Urinary bladder (tissue), 4 donors: ENCODE data around the gene GPHA2. TPM values are rescaled to one million over a fixed set of nuclear protein-coding genes. Genes with fewer than 3 reads are reported as not detected.
A peak's percentile ranks its signal among the peaks of the same experiment; 100 is the strongest.

Source experiments
- DNase-seq: peaks from one replicate; pipeline ENCODE4 v3.0.0-alpha.2; 2015; ENCODE audit errors: extremely low spot score
- H3K27ac ChIP-seq: one replicate; pipeline ENCODE4 v1.5.1; 2013; ENCODE audit warnings: low read depth, mild to moderate bottlenecking, moderate library complexity
- H3K36me3 ChIP-seq: one replicate; pipeline ENCODE4 v1.6.1; 2013; ENCODE audit warnings: mild to moderate bottlenecking, moderate library complexity; ENCODE audit not compliant: insufficient read depth
- H3K4me1 ChIP-seq: one replicate; pipeline ENCODE4 v1.6.1; 2013; ENCODE audit warnings: mild to moderate bottlenecking, moderate library complexity; ENCODE audit not compliant: insufficient read depth
- H3K4me3 ChIP-seq: one replicate; pipeline ENCODE4 v1.5.1; 2013; ENCODE audit warnings: low read depth, low read length
- WGBS: extraction: QIAGEN DNeasy Blood & Tissue Kit; methylation state at CpG from one replicate; pipeline ENCODE4 v1.1.7; 2013; 5-methylcytosine and 5-hydroxymethylcytosine counted together
- polyA plus RNA-seq: library from polyadenylated mRNA; stranded (reverse); fragments of 200-250 nt; gene quantifications from one replicate; pipeline ENCODE4 v1.2.3, GENCODE V29; 2013
- total RNA-seq: library from RNA; depleted of rRNA; stranded (reverse); fragments of >200 nt; gene quantifications from one replicate; pipeline ENCODE4 v1.2.3, GENCODE V29; 2014
- donor health status: healthy with polysubstance abuse.
- donor health status: healthy.

The GPHA2 gene
- total and polyA plus RNA-seq, 2 donors, result not detected

GRCh38 chr11:64947208-64947814 lies 11.6 kb upstream of the GPHA2 start:
- no peak overlapping the region for H3K4me3 ChIP-seq
- no peak overlapping the region for H3K27ac ChIP-seq
- no peaks in the 10 kb centered on the region for H3K36me3 ChIP-seq
- no peak for DNase-seq
- no peaks in the 10 kb centered on the region for H3K4me1 ChIP-seq
- WGBS, result 48% methylated on average over 5 of the region's 5 CpGs

- H3K4me1 ChIP-seq, result no peaks in the 10 kb centered on the region
- 79% methylated on average over 4 of the region's 4 CpGs for WGBS
- DNase-seq, result no peak
Measured at GRCh38 chr11:64936539-64936938, 846 bp upstream of the GPHA2 start.

GRCh38 chr11:64934682-64935358 lies 873 bp downstream of the GPHA2 start:
- no peak overlapping the region for H3K4me3 ChIP-seq
- H3K27ac ChIP-seq, result no peak overlapping the region
- WGBS, result 78% methylated on average over 27 of the region's 27 CpGs
- DNase-seq, result no peak
- H3K36me3 ChIP-seq, result no peaks in the 10 kb centered on the region
- H3K4me1 ChIP-seq, result no peaks in the 10 kb centered on the region

More at GRCh38 chr11:64936539-64936938, 846 bp upstream of the GPHA2 start:
- Histone ChIP-seq H3K27ac (no peak overlapping the region), H3K4me3 (no peak overlapping the region), H3K36me3 (no peaks in the 10 kb centered on the region)

- Histone ChIP-seq H3K27ac (no peak overlapping the region), H3K36me3 (no peaks in the 10 kb centered on the region), H3K4me1 (no peaks in the 10 kb centered on the region), H3K4me3 (no peak overlapping the region)
- WGBS, result 86% methylated on average over 10 of the region's 10 CpGs
- DNase-seq, result no peak
Measured at GRCh38 chr11:64933935-64934681, 1.6 kb downstream of the GPHA2 start.

GRCh38 chr11:64933213-64933934 lies 2.3 kb downstream of the GPHA2 start:
- no peak overlapping the region for H3K4me3 ChIP-seq
- 84% methylated on average over 12 of the region's 12 CpGs for WGBS
- no peak overlapping the region for H3K27ac ChIP-seq
- H3K36me3 ChIP-seq, result no peaks in the 10 kb centered on the region
- DNase-seq, result no peak
- no peaks in the 10 kb centered on the region for H3K4me1 ChIP-seq

GRCh38 chr11:64932324-64932723 lies 3.4 kb downstream of the GPHA2 start:
- no peak overlapping the region for H3K4me3 ChIP-seq
- H3K36me3 ChIP-seq, result no peaks in the 10 kb centered on the region
- no peak overlapping the region for H3K27ac ChIP-seq
- 96% methylated on average over 5 of the region's 5 CpGs for WGBS
- no peaks in the 10 kb centered on the region for H3K4me1 ChIP-seq
- no peak for DNase-seq

- Histone ChIP-seq H3K4me3 (no peak overlapping the region), H3K36me3 (no peaks in the 10 kb centered on the region), H3K4me1 (no peaks in the 10 kb centered on the region), H3K27ac (no peak overlapping the region)
- DNase-seq, result no peak
- 97% methylated on average over 7 of the region's 7 CpGs for WGBS
Measured at GRCh38 chr11:64931290-64931689, 4.4 kb downstream of the GPHA2 start.

GRCh38 chr11:64930340-64930739 lies 5.4 kb downstream of the GPHA2 start:
- no peaks in the 10 kb centered on the region for H3K4me1 ChIP-seq
- no peak overlapping the region for H3K4me3 ChIP-seq
- H3K27ac ChIP-seq, result no peak overlapping the region
- DNase-seq, result no peak
- no peaks in the 10 kb centered on the region for H3K36me3 ChIP-seq
- WGBS, result 89% methylated on average over 6 of the region's 6 CpGs

GRCh38 chr11:64929625-64930024 lies 6.1 kb downstream of the GPHA2 start:
- Histone ChIP-seq H3K4me1 (no peaks in the 10 kb centered on the region), H3K27ac (no peak overlapping the region), H3K4me3 (no peak overlapping the region), H3K36me3 (no peaks in the 10 kb centered on the region)
- 94% methylated on average over 7 of the region's 7 CpGs for WGBS
- DNase-seq, result no peak

GRCh38 chr11:64928957-64929356 lies 6.7 kb downstream of the GPHA2 start:
- H3K27ac ChIP-seq, result no peak overlapping the region
- no peaks in the 10 kb centered on the region for H3K4me1 ChIP-seq
- no peak for DNase-seq
- WGBS, result 97% methylated on average over 2 of the region's 2 CpGs
- no peak overlapping the region for H3K4me3 ChIP-seq
- no peaks in the 10 kb centered on the region for H3K36me3 ChIP-seq

GRCh38 chr11:64926689-64927088 lies 9.0 kb downstream of the GPHA2 start:
- Histone ChIP-seq H3K36me3 (no peaks in the 10 kb centered on the region), H3K4me1 (no peaks in the 10 kb centered on the region), H3K4me3 (no peak overlapping the region), H3K27ac (no peak overlapping the region)
- 86% methylated on average over 22 of the region's 22 CpGs for WGBS
- no peak for DNase-seq

GRCh38 chr11:64925536-64926436 lies 9.9 kb downstream of the GPHA2 start:
- DNase-seq, result no peak
- WGBS, result 63% methylated on average over 24 of the region's 24 CpGs
- Histone ChIP-seq H3K27ac (no peak overlapping the region), H3K4me1 (no peaks in the 10 kb centered on the region), H3K36me3 (no peaks in the 10 kb centered on the region), H3K4me3 (peak overlapping the region; percentile 89)

- no peak for DNase-seq
- under 1% methylated on average over 24 of the region's 24 CpGs for WGBS
Measured at GRCh38 chr11:64924910-64925284, 10.8 kb downstream of the GPHA2 start.

More at GRCh38 chr11:64924910-64925284, 10.8 kb downstream of the GPHA2 start:
- Histone ChIP-seq H3K4me3 (peak overlapping the region; percentile 89), H3K36me3 (no peaks in the 10 kb centered on the region), H3K27ac (peak overlapping the region; percentile 27), H3K4me1 (no peaks in the 10 kb centered on the region)
